Measurements from ENCODE around the gene PSMD14.

The PSMD14 gene

GRCh38 chr2:161386228-161386824 is 78.1 kb downstream of the PSMD14 start:
- ATAC-seq, result no peak

- no peak for ATAC-seq
Measured at GRCh38 chr2:161388146-161388779, 80.0 kb downstream of the PSMD14 start.

GRCh38 chr2:161391737-161392506 is 83.7 kb downstream of the PSMD14 start:
- ATAC-seq, result peak in 1 of 2 donors; percentile 30

- no peak for ATAC-seq
Measured at GRCh38 chr2:161400076-161400475, 91.9 kb downstream of the PSMD14 start.

GRCh38 chr2:161402297-161402696 is 94.1 kb downstream of the PSMD14 start:
- ATAC-seq, result no peak

- ATAC-seq, result no peak
Measured at GRCh38 chr2:161406316-161406715, 98.1 kb downstream of the PSMD14 start.

- ATAC-seq, result no peak
Measured at GRCh38 chr2:161407597-161407996, 99.4 kb downstream of the PSMD14 start.

- ATAC-seq, result no peak
Measured at GRCh38 chr2:161409308-161409907, 101.2 kb downstream of the PSMD14 start.

GRCh38 chr2:161412346-161412745 is 104.1 kb downstream of the PSMD14 start:
- ATAC-seq, result no peak

GRCh38 chr2:161414042-161415033 is 106.1 kb downstream of the PSMD14 start:
- peak; percentile 33 to 44 for ATAC-seq

- peak; percentile 22 to 31 for ATAC-seq
Measured at GRCh38 chr2:161415034-161415986, 107.1 kb downstream of the PSMD14 start.

- no peak for ATAC-seq
Measured at GRCh38 chr2:161415987-161416707, 107.9 kb downstream of the PSMD14 start, which contains the start of gene TBR1. TBR1 (plus strand) TSS chr2:161416297; CDS start chr2:161416411, 114 bp downstream.

GRCh38 chr2:161416708-161417437 is 108.6 kb downstream of the PSMD14 start:
- ATAC-seq, result peak in 1 of 2 donors; percentile 4

- no peak for ATAC-seq
Measured at GRCh38 chr2:161417438-161418274, 109.4 kb downstream of the PSMD14 start.

- ATAC-seq, result no peak
Measured at GRCh38 chr2:161418275-161418714, 110.1 kb downstream of the PSMD14 start.

GRCh38 chr2:161418715-161419637 is 110.8 kb downstream of the PSMD14 start:
- ATAC-seq, result no peak

GRCh38 chr2:161419638-161420190 is 111.5 kb downstream of the PSMD14 start:
- ATAC-seq, result no peak
